Esophagus squamous epithelium (tissue), 5 donors: Measurements from ENCODE around the gene C9orf85. TPM values are rescaled to one million over a fixed set of nuclear protein-coding genes. Genes with fewer than 3 reads are reported as not detected.
"Not testable (repeated sequence)": the region's sequence is repeated elsewhere in the genome, so short reads cannot be mapped to it uniquely, and the experiment has no call there.

Experiments used
- DNase-seq: peaks from one replicate; lab custom pipeline; 2025; lab: John Stamatoyannopoulos, UW
- H3K27ac ChIP-seq, 4 donors: fragments of 200-600 bp; sonication (generic); one replicate each; pipeline ENCODE4 v1.5.1; 2016 to 2019; ENCODE audit warnings: mild to moderate bottlenecking in 1 of 4
- H3K27me3 ChIP-seq, 4 donors: fragments of 200-600 bp; sonication (generic); 1 replicate in 3 of 4; 2 replicates in 1 of 4; pipeline versions ENCODE4 v1.5.1 to v1.6.0; 2017 to 2021; ENCODE audit warnings: antibody characterized with exemption in 1 of 4
- H3K36me3 ChIP-seq, 3 donors: fragments of 200-600 bp; sonication (generic); one replicate each; pipeline ENCODE4 v1.5.1; 2016 to 2019
- H3K4me1 ChIP-seq, 3 donors: fragments of 200-600 bp; sonication (generic); one replicate each; pipeline ENCODE4 v1.5.1; 2017 to 2019
- H3K4me3 ChIP-seq, 4 donors: fragments of 200-600 bp; sonication (generic); 1 replicate in 3 of 4; 2 replicates in 1 of 4; pipeline ENCODE4 v1.5.1; 2016 to 2019; ENCODE audit warnings: mild to moderate bottlenecking in 2 of 4, moderate library complexity in 1 of 4
- H3K9me3 ChIP-seq, 3 donors: fragments of 200-600 bp; sonication (generic); one replicate each; pipeline ENCODE4 v1.5.1; 2016 to 2019
- POLR2A ChIP-seq, 4 donors: fragments of 450-650 bp; IDR thresholded peaks; one replicate each; pipeline ENCODE4 v1.6.1; 2017; ENCODE audit warnings: antibody characterized with exemption in 4 of 4, mild to moderate bottlenecking in 4 of 4, moderate library complexity in 3 of 4
- WGBS, 2 donors: methylation state at CpG; one replicate each; pipeline ENCODE4 v1.1.5; 2018; 5-methylcytosine and 5-hydroxymethylcytosine counted together
- intact Hi-C: fragments of 100-400 bp; cut with DNase I; formaldehyde crosslinking; loops from one replicate; pipeline ENCODE4 v1.15.0; 2022
- total RNA-seq, 4 donors: library from RNA; depleted of rRNA; stranded (reverse); fragments of >200 nt; gene quantifications; one replicate each; pipeline ENCODE4 v1.1.0, GENCODE V29; 2016
- TF ChIP-seq, protein P1 (sequence below), 6 experiments: fragments of 450-650 bp in 4 of 6; fragments of 200-600 bp in 2 of 6; sonication (generic) in 2 of 6; IDR thresholded peaks; one replicate each; pipeline ENCODE4 v1.5.1; 2016 to 2019; ENCODE audit warnings: antibody characterized with exemption in 6 of 6, mild to moderate bottlenecking in 4 of 6, moderate library complexity in 4 of 6
- donor health status: DM: yes; HTN: yes; CAD: no.

C9orf85 gene
- total RNA-seq, 4 donors from 2014 or later: 9.1 to 12.8 (median 10.4) TPM

DNA sequence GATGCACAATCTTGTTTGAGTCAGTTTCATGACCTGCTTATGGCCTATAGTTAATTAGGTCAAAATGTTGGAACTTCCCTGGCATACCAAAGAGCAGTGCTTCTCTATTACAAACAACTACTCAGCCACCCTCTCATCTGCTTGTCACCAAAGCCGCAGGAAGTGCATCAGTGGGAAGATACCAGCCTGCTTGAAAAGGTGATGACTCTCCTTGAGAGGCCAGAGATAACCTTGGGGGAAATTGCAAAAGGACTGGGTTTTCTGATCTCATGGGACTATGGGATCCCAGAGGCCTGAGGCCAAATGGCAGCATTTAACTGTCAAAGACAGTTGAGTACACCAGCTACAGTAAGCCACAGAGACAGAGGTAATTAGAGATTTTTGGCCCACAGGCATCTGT is 79.0 kb downstream of the C9orf85 start:
- intact Hi-C loops: no loop called here
- H3K9me3 ChIP-seq: no peaks in the 10 kb centered on the region
- DNase-seq: no peak
- no peaks in the 10 kb centered on the region for H3K4me1 ChIP-seq
- WGBS, 2 donors: 80% methylated on average over 1 of the region's 1 CpG; no CpG with 5 or more reads in 1 of the 2 donors
- no peak overlapping the region for H3K27ac ChIP-seq
- TF ChIP-seq POLR2A (IDR thresholded peaks at IDR 0.05): no peak
- TF ChIP-seq, protein P1, sequence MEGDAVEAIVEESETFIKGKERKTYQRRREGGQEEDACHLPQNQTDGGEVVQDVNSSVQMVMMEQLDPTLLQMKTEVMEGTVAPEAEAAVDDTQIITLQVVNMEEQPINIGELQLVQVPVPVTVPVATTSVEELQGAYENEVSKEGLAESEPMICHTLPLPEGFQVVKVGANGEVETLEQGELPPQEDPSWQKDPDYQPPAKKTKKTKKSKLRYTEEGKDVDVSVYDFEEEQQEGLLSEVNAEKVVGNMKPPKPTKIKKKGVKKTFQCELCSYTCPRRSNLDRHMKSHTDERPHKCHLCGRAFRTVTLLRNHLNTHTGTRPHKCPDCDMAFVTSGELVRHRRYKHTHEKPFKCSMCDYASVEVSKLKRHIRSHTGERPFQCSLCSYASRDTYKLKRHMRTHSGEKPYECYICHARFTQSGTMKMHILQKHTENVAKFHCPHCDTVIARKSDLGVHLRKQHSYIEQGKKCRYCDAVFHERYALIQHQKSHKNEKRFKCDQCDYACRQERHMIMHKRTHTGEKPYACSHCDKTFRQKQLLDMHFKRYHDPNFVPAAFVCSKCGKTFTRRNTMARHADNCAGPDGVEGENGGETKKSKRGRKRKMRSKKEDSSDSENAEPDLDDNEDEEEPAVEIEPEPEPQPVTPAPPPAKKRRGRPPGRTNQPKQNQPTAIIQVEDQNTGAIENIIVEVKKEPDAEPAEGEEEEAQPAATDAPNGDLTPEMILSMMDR (IDR thresholded peaks at IDR 0.05): no peak
- no peaks in the 10 kb centered on the region for H3K36me3 ChIP-seq
- no peak overlapping the region for H3K4me3 ChIP-seq
- H3K27me3 ChIP-seq: no peaks in the 10 kb centered on the region

DNA sequence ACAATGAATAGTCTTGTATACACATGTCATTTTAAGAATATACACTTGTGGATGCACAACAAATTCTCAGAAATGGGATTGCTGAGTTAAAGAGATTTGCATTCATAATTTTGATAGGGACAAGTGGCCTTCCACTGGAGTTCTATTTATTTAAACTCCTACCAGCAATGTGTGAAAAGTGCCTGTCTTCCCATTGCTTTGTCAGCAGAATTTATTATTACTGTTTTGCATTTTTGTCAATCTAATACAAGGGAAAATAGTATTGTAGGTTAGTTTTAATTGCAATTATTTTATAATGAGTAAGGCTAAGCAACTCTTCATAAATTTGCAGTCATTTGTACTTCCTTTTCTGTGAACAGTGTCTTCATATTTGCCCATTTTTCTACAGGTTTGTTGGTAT is 94.0 kb downstream of the C9orf85 start:
- Histone ChIP-seq H3K4me3 (no peak overlapping the region), H3K27ac (no peak overlapping the region), H3K27me3 (no peaks in the 10 kb centered on the region), H3K9me3 (peaks cover 0 to 6% (median 4%) of the 10 kb centered on the region in 3 donors), H3K36me3 (no peaks in the 10 kb centered on the region), H3K4me1 (no peaks in the 10 kb centered on the region)
- TF ChIP-seq POLR2A (IDR thresholded peaks at IDR 0.05): no peak
- TF ChIP-seq, protein P1 (IDR thresholded peaks at IDR 0.05): no peak
- intact Hi-C loops: no loop called here
- no peak for DNase-seq

DNA sequence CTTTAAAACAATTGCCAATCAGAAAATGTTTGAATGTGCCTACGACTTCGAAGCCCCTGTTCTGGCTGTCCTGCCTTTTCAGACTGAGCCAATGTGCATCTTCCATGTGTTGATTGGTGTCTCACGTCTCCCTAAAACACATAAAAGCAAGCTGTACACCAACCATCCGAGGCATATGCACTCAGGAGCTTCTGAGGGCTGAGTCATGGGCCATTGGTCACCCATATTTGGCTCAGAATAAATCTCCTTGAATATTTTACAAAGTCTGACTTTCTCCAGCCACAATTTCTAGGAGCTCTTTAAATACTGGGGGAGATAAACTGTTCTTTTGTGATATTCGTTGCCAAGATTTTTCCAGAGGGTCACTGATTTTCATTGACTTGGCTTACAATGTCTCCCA is 95.1 kb downstream of the C9orf85 start:
- WGBS, 2 donors: 54 to 76% methylated on average over 5 of the region's 5 CpGs
- Histone ChIP-seq H3K9me3 (no peaks in the 10 kb centered on the region), H3K4me3 (no peak overlapping the region), H3K36me3 (no peaks in the 10 kb centered on the region), H3K4me1 (no peaks in the 10 kb centered on the region), H3K27me3 (no peaks in the 10 kb centered on the region), H3K27ac (no peak overlapping the region)
- DNase-seq: no peak
- TF ChIP-seq, protein P1 (IDR thresholded peaks at IDR 0.05): no peak
- TF ChIP-seq POLR2A (IDR thresholded peaks at IDR 0.05): no peak
- intact Hi-C loops: no loop called here

DNA sequence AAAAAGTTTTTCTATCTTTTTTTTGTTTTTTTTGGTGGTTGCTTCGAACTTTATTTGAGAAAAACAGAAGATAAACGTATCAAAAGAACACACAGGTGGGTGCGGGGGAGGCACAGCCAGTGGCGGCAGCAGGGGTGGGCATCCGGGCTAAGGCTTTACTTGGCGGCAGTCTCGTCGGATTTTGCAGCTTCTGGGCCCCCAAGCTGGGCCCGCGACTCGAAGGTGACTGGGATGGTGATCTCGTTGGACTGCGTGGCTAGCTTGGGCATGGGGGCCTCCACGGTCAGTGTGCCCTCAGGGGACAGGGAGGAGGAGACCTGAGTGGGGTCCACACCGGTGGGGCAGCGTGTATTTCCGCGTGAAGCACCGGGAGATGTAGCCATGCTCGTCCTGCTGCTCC is 96.3 kb downstream of the C9orf85 start:
- H3K4me1 ChIP-seq, H3K9me3 ChIP-seq, H3K27ac ChIP-seq, H3K36me3 ChIP-seq, intact Hi-C loops, H3K27me3 ChIP-seq, H3K4me3 ChIP-seq, DNase-seq: not testable (repeated sequence)
- 84 to 96% methylated on average over 3 to 20 of the region's 20 CpGs for WGBS, 2 donors

DNA sequence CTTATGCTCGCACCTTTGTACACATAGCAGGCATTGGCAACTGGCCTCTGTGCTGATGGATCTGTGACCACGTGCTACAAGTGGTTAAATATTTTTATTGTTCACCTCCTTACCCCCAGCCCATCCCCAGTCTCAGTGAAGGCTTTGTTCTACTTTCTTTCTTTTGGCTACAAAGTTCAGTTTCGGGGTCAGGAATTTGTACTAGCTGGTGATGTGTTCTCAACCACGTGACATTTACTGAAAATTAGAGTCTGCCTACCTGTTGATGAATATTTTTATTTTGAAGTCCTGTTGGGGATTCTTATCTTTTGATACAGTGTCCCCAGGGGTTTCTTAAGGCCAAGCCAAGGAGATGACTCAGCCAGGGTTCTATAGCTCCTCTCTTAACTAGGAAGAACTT is 101.2 kb downstream of the C9orf85 start:
- H3K4me3 ChIP-seq: no peak overlapping the region
- intact Hi-C loops: no loop called here

More for the DNA sequence above, 101.2 kb downstream of the C9orf85 start:
- no peaks in the 10 kb centered on the region for H3K36me3 ChIP-seq
- H3K9me3 ChIP-seq: no peaks in the 10 kb centered on the region
- TF ChIP-seq POLR2A (IDR thresholded peaks at IDR 0.05): no peak
- TF ChIP-seq, protein P1 (IDR thresholded peaks at IDR 0.05): no peak
- H3K27ac ChIP-seq: no peak overlapping the region
- 71 to 81% methylated on average over 4 of the region's 4 CpGs for WGBS, 2 donors
- H3K4me1 ChIP-seq: no peaks in the 10 kb centered on the region
- no peak for DNase-seq
- H3K27me3 ChIP-seq: no peaks in the 10 kb centered on the region
